CD4-positive, alpha-beta T cell treated with Interleukin-6 at 100 ng/mL for 8 hours (primary cell): Measurements from ENCODE around the gene METTL16.
"Not testable (repeated sequence)": the region's sequence is repeated elsewhere in the genome, so short reads cannot be mapped to it uniquely, and the experiment has no call there.

Experiments
- DNase-seq: peaks from one replicate; pipeline ENCODE4 v3.0.0-alpha.2; 2020; ENCODE audit warnings: mixed read lengths, low spot score

METTL16 gene

GRCh38 chr17:2502871-2503580, 8.7 kb downstream of the METTL16 start:
- no peak for DNase-seq

GRCh38 chr17:2500446-2500845, 11.2 kb downstream of the METTL16 start:
- DNase-seq, result no peak

GRCh38 chr17:2489286-2489685, 22.4 kb downstream of the METTL16 start:
- DNase-seq, result not testable (repeated sequence)

- DNase-seq, result no peak
These were observed 24.4 kb downstream of the METTL16 start for GRCh38 chr17:2487306-2487705.

GRCh38 chr17:2486709-2487108, 25.0 kb downstream of the METTL16 start:
- DNase-seq, result not testable (repeated sequence)

GRCh38 chr17:2485970-2486369, 25.7 kb downstream of the METTL16 start:
- no peak for DNase-seq

GRCh38 chr17:2485543-2485942, 26.1 kb downstream of the METTL16 start:
- no peak for DNase-seq

GRCh38 chr17:2484876-2485275, 26.8 kb downstream of the METTL16 start:
- DNase-seq, result no peak

- no peak for DNase-seq
These were observed 28.6 kb downstream of the METTL16 start for GRCh38 chr17:2483084-2483483.

GRCh38 chr17:2482218-2482617, 29.5 kb downstream of the METTL16 start:
- peak; percentile 9 for DNase-seq

- no peak for DNase-seq
These were observed 29.9 kb downstream of the METTL16 start for GRCh38 chr17:2481760-2482159.

- no peak for DNase-seq
These were observed 33.2 kb downstream of the METTL16 start for GRCh38 chr17:2478458-2478857.

- DNase-seq, result no peak
These were observed 36.6 kb downstream of the METTL16 start for GRCh38 chr17:2475056-2475455.

- DNase-seq, result no peak
These were observed 37.3 kb downstream of the METTL16 start for GRCh38 chr17:2474371-2474770.

GRCh38 chr17:2468270-2468669, 43.4 kb downstream of the METTL16 start:
- no peak for DNase-seq

GRCh38 chr17:2466931-2467330, 44.8 kb downstream of the METTL16 start:
- no peak for DNase-seq

- DNase-seq, result no peak
These were observed 49.2 kb downstream of the METTL16 start for GRCh38 chr17:2462481-2462880.

- DNase-seq, result no peak
These were observed 51.8 kb downstream of the METTL16 start for GRCh38 chr17:2459917-2460271.

GRCh38 chr17:2457913-2458312, 53.8 kb downstream of the METTL16 start:
- DNase-seq, result no peak

- DNase-seq, result no peak
These were observed 55.2 kb downstream of the METTL16 start for GRCh38 chr17:2456475-2456874.

GRCh38 chr17:2455956-2456355, 55.7 kb downstream of the METTL16 start:
- no peak for DNase-seq

- DNase-seq, result no peak
These were observed 57.8 kb downstream of the METTL16 start for GRCh38 chr17:2453866-2454265.

- no peak for DNase-seq
These were observed 58.4 kb downstream of the METTL16 start for GRCh38 chr17:2453325-2453724.

GRCh38 chr17:2452216-2452750, 59.4 kb downstream of the METTL16 start:
- no peak for DNase-seq
